ENCODE measurements around the gene CRADD.

- TF ChIP-seq CTCF (IDR thresholded peaks at IDR 0.05) (no peak), POLR2AphosphoS5 (IDR thresholded peaks at IDR 0.05) (peak in 2 of 3 donors; percentile 19 to 75)
Observed at GRCh38 chr12:93894391-93895088, 217.4 kb downstream of the CRADD start.
